Muscle of leg (tissue), 11 donors: ENCODE measurements around the gene NELFB. TPM values are rescaled to one million over a fixed set of nuclear protein-coding genes. Genes with fewer than 3 reads are reported as not detected.
A peak's percentile ranks its signal among the peaks of the same experiment; 100 is the strongest.
"Not testable (repeated sequence)": the region's sequence is repeated elsewhere in the genome, so short reads cannot be mapped to it uniquely, and the experiment has no call there.

Source experiments
- DNase-seq: peaks from one replicate; pipeline ENCODE4 v3.0.0; 2013
- H3K27ac ChIP-seq: one replicate; pipeline ENCODE4 v1.5.1; 2013; ENCODE audit warnings: mild to moderate bottlenecking, low read length, control low read depth
- H3K27me3 ChIP-seq: one replicate; pipeline ENCODE4 v1.6.1; 2013; ENCODE audit warnings: low read length; ENCODE audit not compliant: control insufficient read depth, insufficient read depth
- H3K36me3 ChIP-seq: one replicate; pipeline ENCODE4 v1.6.1; 2013; ENCODE audit warnings: low read length; ENCODE audit not compliant: control insufficient read depth, insufficient read depth
- H3K4me1 ChIP-seq: one replicate; pipeline ENCODE4 v1.6.1; 2013; ENCODE audit warnings: low read length; ENCODE audit not compliant: control insufficient read depth, insufficient read depth
- H3K4me3 ChIP-seq: one replicate; pipeline ENCODE4 v1.5.1; 2013; ENCODE audit warnings: low read length, control low read depth
- H3K9me3 ChIP-seq: replicated peaks from 2 replicates; pipeline ENCODE4 v1.6.1; 2013; ENCODE audit warnings: low read depth, low read length; ENCODE audit not compliant: control insufficient read depth
- WGBS: methylation state at CpG from one replicate; pipeline ENCODE4 v1.1.5; 2013; ENCODE audit warnings: missing lambda C conversion rate; ENCODE audit not compliant: insufficient coverage; 5-methylcytosine and 5-hydroxymethylcytosine counted together
- polyA plus RNA-seq, 8 donors: library from polyadenylated mRNA; unstranded; fragments of 120-200 nt; gene quantifications; one replicate each; pipeline versions ENCODE4 v1.2.1 to v1.2.3, GENCODE V29; 2013; ENCODE audit warnings: inconsistent platforms in 1 of 8, low replicate concordance in 1 of 8; ENCODE audit not compliant: insufficient read length in 8 of 8, insufficient read depth in 1 of 8
- total RNA-seq: library from RNA; stranded (reverse); fragments of 120-200 nt; gene quantifications from one replicate; pipeline ENCODE4 v1.2.4, GENCODE V29; 2013

The NELFB gene
- total and polyA plus RNA-seq, 9 donors: 25.9 to 57.6 (median 52.7) TPM

- no peak for DNase-seq
- no peaks in the 10 kb centered on the region for H3K36me3 ChIP-seq
- H3K4me3 ChIP-seq: no peak overlapping the region
- no peak overlapping the region for H3K27ac ChIP-seq
- 64% methylated on average over 17 of the region's 18 CpGs for WGBS
- H3K9me3 ChIP-seq: no peaks in the 10 kb centered on the region
- peaks cover 58% of the 10 kb centered on the region for H3K4me1 ChIP-seq
- H3K27me3 ChIP-seq: peaks cover 27% of the 10 kb centered on the region
These were observed 20.2 kb upstream of the NELFB start for GRCh38 chr9:137234758-137235423.

- Histone ChIP-seq H3K4me1 (peaks cover 58% of the 10 kb centered on the region), H3K27me3 (peaks cover 23% of the 10 kb centered on the region), H3K27ac (peak overlapping the region; percentile 64), H3K36me3 (no peaks in the 10 kb centered on the region), H3K9me3 (no peaks in the 10 kb centered on the region), H3K4me3 (peak overlapping the region; percentile 14)
- 52% methylated on average over 35 of the region's 35 CpGs for WGBS
- DNase-seq: no peak
These were observed 19.5 kb upstream of the NELFB start for GRCh38 chr9:137235424-137236237.

- peak overlapping the region; percentile 31 for H3K4me3 ChIP-seq
These were observed 18.7 kb upstream of the NELFB start for GRCh38 chr9:137236238-137236935.

GRCh38 chr9:137236936-137237421 lies 18.1 kb upstream of the NELFB start:
- Histone ChIP-seq H3K27ac (peak overlapping the region; percentile 98), H3K27me3 (peaks cover 20% of the 10 kb centered on the region), H3K36me3 (peaks cover 2% of the 10 kb centered on the region), H3K4me1 (peaks cover 59% of the 10 kb centered on the region), H3K9me3 (no peaks in the 10 kb centered on the region), H3K4me3 (peak overlapping the region; percentile 31)
- peak; percentile 64 for DNase-seq
- 29% methylated on average over 7 of the region's 11 CpGs for WGBS

More at GRCh38 chr9:137236238-137236935, 18.7 kb upstream of the NELFB start:
- peak; percentile 83 for DNase-seq
- H3K4me1 ChIP-seq: peaks cover 58% of the 10 kb centered on the region
- H3K36me3 ChIP-seq: no peaks in the 10 kb centered on the region
- H3K27ac ChIP-seq: peak overlapping the region; percentile 98
- 9% methylated on average over 27 of the region's 31 CpGs for WGBS
- H3K9me3 ChIP-seq: no peaks in the 10 kb centered on the region
- peaks cover 23% of the 10 kb centered on the region for H3K27me3 ChIP-seq

- WGBS: 58% methylated on average over 10 of the region's 13 CpGs
- peak overlapping the region; percentile 11 for H3K4me3 ChIP-seq
These were observed 17.1 kb upstream of the NELFB start for GRCh38 chr9:137237759-137238726.

GRCh38 chr9:137239541-137240200 lies 15.5 kb upstream of the NELFB start:
- H3K27me3 ChIP-seq, DNase-seq, H3K9me3 ChIP-seq: not testable (repeated sequence)
- WGBS: 92% methylated on average over 4 of the region's 27 CpGs
- Histone ChIP-seq H3K4me3 (peak overlapping the region; percentile 72), H3K27ac (peak overlapping the region; percentile 98), H3K36me3 (peaks cover 25% of the 10 kb centered on the region), H3K4me1 (peaks cover 77% of the 10 kb centered on the region)

More at GRCh38 chr9:137237759-137238726, 17.1 kb upstream of the NELFB start:
- H3K36me3 ChIP-seq: peaks cover 12% of the 10 kb centered on the region
- H3K27me3 ChIP-seq: peaks cover 11% of the 10 kb centered on the region
- H3K27ac ChIP-seq: peak overlapping the region; percentile 98
- H3K4me1 ChIP-seq: peaks cover 65% of the 10 kb centered on the region
- no peaks in the 10 kb centered on the region for H3K9me3 ChIP-seq
- DNase-seq: peak; percentile 83

GRCh38 chr9:137240318-137240840 lies 14.7 kb upstream of the NELFB start:
- Histone ChIP-seq H3K36me3 (peaks cover 25% of the 10 kb centered on the region), H3K4me3 (peak overlapping the region; percentile 72), H3K27me3 (peaks cover under 1% of the 10 kb centered on the region), H3K9me3 (no peaks in the 10 kb centered on the region), H3K27ac (peak overlapping the region; percentile 98), H3K4me1 (peaks cover 78% of the 10 kb centered on the region)
- peak; percentile 90 for DNase-seq
- WGBS: under 1% methylated on average over 58 of the region's 58 CpGs

GRCh38 chr9:137240841-137241489 lies 14.2 kb upstream of the NELFB start, which contains the start of gene TUBB4B:
Gene TUBB4B (plus strand): TSS chr9:137241287. CDS start chr9:137241361, 74 bp downstream.
- Histone ChIP-seq H3K4me3 (peak within 1 kb of the TSS; percentile 72), H3K36me3 (peaks cover 25% of the 10 kb centered on the region), H3K9me3 (no peaks in the 10 kb centered on the region), H3K4me1 (peaks cover 72% of the 10 kb centered on the region), H3K27me3 (no peaks in the 10 kb centered on the region), H3K27ac (peak within 1 kb of the TSS; percentile 98)
- 0% methylated on average over 63 of the region's 67 CpGs for WGBS
- DNase-seq: peak; percentile 100
